Measurements from ENCODE around the gene EXD3.
A peak's percentile ranks its signal among the peaks of the same experiment; 100 is the strongest.

EXD3 gene

GRCh38 chr9:137302449-137303150, 120.4 kb downstream of the EXD3 start:
- Histone ChIP-seq H3K27me3 (no peaks in the 10 kb centered on the region), H3K9me3 (no peaks in the 10 kb centered on the region), H3K4me3 (ENCODE audit: low read depth, low read length) (peak overlapping the region; percentile 46), H3K4me1 (no peaks in the 10 kb centered on the region; the same call in 1 of the 2 replicates), H3K36me3 (no peaks in the 10 kb centered on the region)
- TF ChIP-seq CTCF (IDR thresholded peaks at IDR 0.05; ENCODE audit: low read depth, low read length) = peak; percentile 50
- DNase-seq = no peak

GRCh38 chr9:137302118-137302448, 120.9 kb downstream of the EXD3 start, which contains the start of gene NRARP:
Gene NRARP, minus strand, starts transcription at chr9:137302271. Its CDS starts 343 bp downstream, at chr9:137301928.
- Histone ChIP-seq H3K4me3 (ENCODE audit: low read depth, low read length) (peak within 1 kb of the TSS; percentile 68), H3K36me3 (no peaks in the 10 kb centered on the region), H3K4me1 (no peaks in the 10 kb centered on the region; the same call in none of the 2 replicates), H3K27me3 (no peaks in the 10 kb centered on the region), H3K9me3 (no peaks in the 10 kb centered on the region)
- DNase-seq = peak; percentile 95
- no peak for TF ChIP-seq CTCF (IDR thresholded peaks at IDR 0.05; ENCODE audit: low read depth, low read length)

- Histone ChIP-seq H3K36me3 (no peaks in the 10 kb centered on the region), H3K27me3 (no peaks in the 10 kb centered on the region), H3K4me1 (peaks cover 7% of the 10 kb centered on the region), H3K9me3 (no peaks in the 10 kb centered on the region), H3K4me3 (ENCODE audit: low read depth, low read length) (peak overlapping the region; percentile 68)
- peak; percentile 75 for DNase-seq
- no peak; the same call in 1 of the 2 replicates for TF ChIP-seq CTCF (IDR thresholded peaks at IDR 0.05; ENCODE audit: low read depth, low read length)
These were observed 121.6 kb downstream of the EXD3 start for GRCh38 chr9:137301081-137301947.

- H3K4me3 ChIP-seq (ENCODE audit: low read depth, low read length) = peak overlapping the region; percentile 68
- H3K4me1 ChIP-seq = peaks cover 10% of the 10 kb centered on the region
- no peak for TF ChIP-seq CTCF (IDR thresholded peaks at IDR 0.05; ENCODE audit: low read depth, low read length)
- no peaks in the 10 kb centered on the region for H3K9me3 ChIP-seq
- peaks cover under 1% of the 10 kb centered on the region; the same call in 1 of the 2 replicates for H3K27me3 ChIP-seq
- peak; percentile 43 for DNase-seq
- H3K36me3 ChIP-seq = no peaks in the 10 kb centered on the region
These were observed 122.3 kb downstream of the EXD3 start for GRCh38 chr9:137300567-137301080.

GRCh38 chr9:137299938-137300337, 123.0 kb downstream of the EXD3 start:
- H3K4me3 ChIP-seq (ENCODE audit: low read depth, low read length) = peak overlapping the region; percentile 68; the same call in 1 of the 2 replicates

More at GRCh38 chr9:137299938-137300337, 123.0 kb downstream of the EXD3 start:
- Histone ChIP-seq H3K4me1 (peaks cover 10% of the 10 kb centered on the region), H3K9me3 (peaks cover under 1% of the 10 kb centered on the region; the same call in 1 of the 2 replicates), H3K27me3 (peaks cover 4% of the 10 kb centered on the region; the same call in 1 of the 2 replicates), H3K36me3 (no peaks in the 10 kb centered on the region)
- TF ChIP-seq CTCF (IDR thresholded peaks at IDR 0.05; ENCODE audit: low read depth, low read length) = no peak
- no peak for DNase-seq
